ENCODE data around the gene NEMP1. TPM values are rescaled to one million over a fixed set of nuclear protein-coding genes. Genes with fewer than 3 reads are reported as not detected.
"Not testable (repeated sequence)": the region's sequence is repeated elsewhere in the genome, so short reads cannot be mapped to it uniquely, and the experiment has no call there.

The NEMP1 gene
- total RNA-seq, 1 experiment from 2014 or later: 18.0 TPM

- no peak for DNase-seq (ENCODE audit: low spot score)
Measured at GRCh38 chr12:57057067-57057751, 21.4 kb downstream of the NEMP1 start.

- no peak for DNase-seq (ENCODE audit: low spot score)
Measured at GRCh38 chr12:57055824-57056223, 22.8 kb downstream of the NEMP1 start.

GRCh38 chr12:57053901-57054300, 24.7 kb downstream of the NEMP1 start:
- DNase-seq (ENCODE audit: low spot score): not testable (repeated sequence)

GRCh38 chr12:57053146-57053545, 25.4 kb downstream of the NEMP1 start:
- not testable (repeated sequence) for DNase-seq (ENCODE audit: low spot score)

GRCh38 chr12:57051011-57051410, 27.6 kb downstream of the NEMP1 start:
- DNase-seq (ENCODE audit: low spot score): no peak

- no peak for DNase-seq (ENCODE audit: low spot score)
Measured at GRCh38 chr12:57049890-57050289, 28.7 kb downstream of the NEMP1 start, which contains the start of gene MYO1A. Gene MYO1A (minus strand): TSS chr12:57050129. CDS start chr12:57048323, 1,806 bp downstream.

- DNase-seq (ENCODE audit: low spot score): no peak
Measured at GRCh38 chr12:57049119-57049446, 29.5 kb downstream of the NEMP1 start.

- no peak for DNase-seq (ENCODE audit: low spot score)
Measured at GRCh38 chr12:57048423-57049118, 30.0 kb downstream of the NEMP1 start.

GRCh38 chr12:57047981-57048380, 30.6 kb downstream of the NEMP1 start:
- DNase-seq (ENCODE audit: low spot score): no peak

GRCh38 chr12:57046947-57047890, 31.4 kb downstream of the NEMP1 start:
- DNase-seq (ENCODE audit: low spot score): no peak

- DNase-seq (ENCODE audit: low spot score): no peak
Measured at GRCh38 chr12:57046086-57046791, 32.4 kb downstream of the NEMP1 start.

- DNase-seq (ENCODE audit: low spot score): no peak
Measured at GRCh38 chr12:57044889-57045288, 33.7 kb downstream of the NEMP1 start.

GRCh38 chr12:57044468-57044867, 34.1 kb downstream of the NEMP1 start:
- no peak for DNase-seq (ENCODE audit: low spot score)

- no peak for DNase-seq (ENCODE audit: low spot score)
Measured at GRCh38 chr12:57042695-57043094, 35.9 kb downstream of the NEMP1 start.

- DNase-seq (ENCODE audit: low spot score): no peak
Measured at GRCh38 chr12:57040750-57041149, 37.8 kb downstream of the NEMP1 start.

- no peak for DNase-seq (ENCODE audit: low spot score)
Measured at GRCh38 chr12:57040211-57040610, 38.4 kb downstream of the NEMP1 start.

- no peak for DNase-seq (ENCODE audit: low spot score)
Measured at GRCh38 chr12:57039016-57039798, 39.4 kb downstream of the NEMP1 start.

GRCh38 chr12:57037264-57037663, 41.3 kb downstream of the NEMP1 start:
- no peak for DNase-seq (ENCODE audit: low spot score)

- DNase-seq (ENCODE audit: low spot score): no peak
Measured at GRCh38 chr12:57033431-57033830, 45.2 kb downstream of the NEMP1 start.

GRCh38 chr12:57031789-57032188, 46.8 kb downstream of the NEMP1 start:
- DNase-seq (ENCODE audit: low spot score): no peak
